GM18868 (cell line): ENCODE measurements around the gene VWA3A.
"Not testable (repeated sequence)": the region's sequence is repeated elsewhere in the genome, so short reads cannot be mapped to it uniquely, and the experiment has no call there.

Experiments used
- ATAC-seq: cut with Tn5 transposase; IDR thresholded peaks from one replicate; pipeline ENCODE4 v1.9.1; 2021; ENCODE audit warnings: mild to moderate bottlenecking, moderate library complexity; ENCODE audit not compliant: unreplicated experiment

VWA3A gene

GRCh38 chr16:22092143-22092933 is at the start of gene VWA3A:
Gene VWA3A, plus strand, starts transcription at chr16:22092541. Its CDS starts 97 bp downstream, at chr16:22092638.
- ATAC-seq: no peak

- ATAC-seq: not testable (repeated sequence)
These were observed 48.5 kb upstream of the VWA3A start for GRCh38 chr16:22043882-22044281.

DNA sequence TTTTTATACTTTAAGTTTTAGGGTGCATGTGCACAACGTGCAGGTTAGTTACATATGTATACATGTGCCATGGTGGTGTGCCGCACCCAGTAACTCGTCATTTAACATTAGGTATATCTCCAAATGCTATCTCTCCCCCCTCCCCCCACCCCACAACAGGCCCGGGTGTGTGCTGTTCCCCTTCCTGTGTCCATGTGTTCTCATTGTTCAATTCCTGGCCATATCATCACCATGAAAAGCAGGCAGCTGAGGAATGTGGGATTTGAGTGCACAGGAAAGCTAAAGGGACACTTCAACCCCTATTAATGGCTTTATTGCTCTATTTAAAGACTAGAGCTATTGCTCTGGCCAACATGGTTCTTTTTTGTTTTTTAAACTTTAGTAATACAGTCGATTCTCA is 46.5 kb upstream of the VWA3A start:
- not testable (repeated sequence) for ATAC-seq

DNA sequence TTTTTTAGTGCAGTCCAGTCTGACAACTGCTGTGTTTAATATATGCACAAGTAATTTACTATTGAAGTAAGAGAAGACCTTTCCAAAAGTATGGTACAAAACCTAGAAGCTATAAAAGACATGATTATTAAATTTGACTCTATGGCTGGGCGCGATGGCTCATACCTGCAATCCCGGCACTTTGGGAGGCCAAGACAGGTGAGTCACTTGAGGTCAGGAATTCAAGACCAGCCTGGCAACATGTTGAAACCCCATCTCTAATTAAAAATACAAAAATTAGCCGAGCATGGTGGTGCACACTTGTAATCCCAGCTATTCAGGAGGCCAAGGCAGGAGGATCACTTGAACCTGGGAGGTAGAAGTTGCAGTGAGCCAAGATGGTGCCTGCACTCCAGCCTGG is 41.4 kb upstream of the VWA3A start:
- no peak for ATAC-seq

DNA sequence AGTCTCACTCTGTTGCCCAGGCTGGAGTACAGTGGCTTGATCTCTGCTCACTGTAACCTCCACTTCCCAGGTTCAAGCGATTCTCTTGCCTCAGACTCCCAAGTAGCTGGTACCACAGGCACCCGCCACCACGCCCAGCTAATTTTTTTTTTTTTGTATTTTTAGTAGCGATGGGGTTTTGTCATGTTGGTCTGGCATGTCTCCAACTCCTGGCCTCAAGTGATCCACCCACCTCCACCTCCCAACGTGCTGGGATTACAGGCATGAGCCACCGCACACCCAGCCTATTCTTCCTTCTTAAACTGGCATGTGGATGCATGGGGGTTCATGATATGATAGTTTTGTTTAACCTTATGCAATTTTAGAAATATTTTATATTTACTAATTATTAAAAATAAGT is 39.4 kb upstream of the VWA3A start:
- no peak for ATAC-seq

GRCh38 chr16:22053921-22054341 is 38.4 kb upstream of the VWA3A start:
- ATAC-seq: no peak

DNA sequence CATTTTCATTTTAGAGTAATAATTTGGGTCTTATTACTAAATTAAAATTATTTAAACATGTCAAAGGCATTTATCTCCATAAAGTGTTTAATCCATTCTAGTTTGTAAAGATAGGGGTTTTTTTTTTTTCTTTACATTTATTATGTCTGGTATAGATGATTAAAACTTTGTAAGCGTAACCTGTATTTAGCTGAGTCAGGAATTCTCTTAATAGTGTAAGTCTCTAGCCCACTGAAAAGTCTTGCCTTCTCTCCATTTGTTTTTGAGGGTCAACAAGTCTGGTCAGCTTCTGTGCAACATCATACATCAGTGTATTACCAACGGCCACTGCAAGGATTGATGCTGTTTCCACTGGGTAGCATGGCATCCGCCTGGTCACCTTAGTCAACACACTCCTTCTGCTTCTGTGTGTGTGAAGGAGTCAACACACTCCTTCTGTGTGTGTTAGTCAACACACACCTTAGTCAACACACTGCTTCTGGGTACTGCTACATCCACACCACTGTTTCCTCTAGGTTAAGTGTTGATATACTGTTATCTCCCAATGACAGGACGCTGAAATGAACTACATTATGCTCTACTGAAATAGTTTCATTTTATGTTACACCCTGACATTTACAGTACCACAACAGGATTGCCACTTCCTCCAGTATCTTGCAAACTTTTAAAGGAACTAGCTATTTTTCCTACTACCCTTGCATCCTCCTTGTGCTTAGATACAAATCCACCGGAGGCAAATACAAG is 37.3 kb upstream of the VWA3A start:
- ATAC-seq: no peak

DNA sequence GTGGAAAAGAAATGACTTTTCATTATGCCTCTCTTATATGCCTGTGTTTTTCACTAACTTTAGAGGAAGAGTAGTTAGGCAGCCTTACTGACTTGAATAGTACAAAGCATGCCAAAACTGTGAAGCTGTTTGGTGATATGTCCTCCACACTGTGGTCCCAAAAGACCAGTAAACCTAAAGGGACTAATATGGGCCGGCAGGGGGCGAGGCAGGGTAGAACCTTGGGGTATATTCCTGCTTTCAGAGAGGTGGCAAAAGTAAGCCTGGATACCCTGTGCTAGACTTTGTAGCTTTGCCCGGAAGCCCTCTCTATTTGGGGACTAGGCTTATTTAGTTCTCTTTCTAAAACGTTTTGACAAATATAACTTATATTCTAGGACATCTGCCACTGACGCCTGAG is 36.5 kb upstream of the VWA3A start:
- no peak for ATAC-seq

- no peak for ATAC-seq
These were observed 28.4 kb upstream of the VWA3A start for GRCh38 chr16:22063888-22064467.

- no peak for ATAC-seq
These were observed 27.1 kb upstream of the VWA3A start for GRCh38 chr16:22065252-22065651.

GRCh38 chr16:22070361-22071330 is 21.7 kb upstream of the VWA3A start:
- ATAC-seq: no peak

DNA sequence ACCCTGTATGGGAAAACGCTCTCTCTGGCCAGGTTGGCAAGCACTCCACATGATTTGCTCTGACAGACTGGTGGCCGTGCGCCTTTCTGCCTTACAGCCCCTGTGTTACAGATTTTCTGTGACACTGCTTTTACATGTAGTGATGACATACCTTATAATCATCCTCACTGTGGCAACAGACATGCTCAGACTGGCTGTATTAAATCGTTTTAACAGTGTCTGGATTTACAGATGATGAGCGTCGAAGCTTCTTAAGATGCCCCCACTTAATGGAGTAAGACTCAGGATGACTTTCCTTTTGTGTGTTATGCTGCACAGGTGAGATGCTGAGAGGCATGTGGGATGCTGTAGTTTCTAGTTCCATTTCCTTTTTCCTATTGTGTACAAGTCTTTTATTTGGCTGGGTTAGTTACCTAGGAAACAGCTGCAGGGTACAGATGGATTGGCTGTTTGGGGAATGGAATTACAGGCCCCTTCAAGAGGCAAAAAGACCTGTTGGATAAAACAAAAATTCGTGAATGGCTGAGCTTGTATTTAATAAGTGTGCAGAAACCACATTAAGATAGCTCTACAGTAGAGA is 20.9 kb upstream of the VWA3A start:
- no peak for ATAC-seq

- no peak for ATAC-seq
These were observed 19.0 kb upstream of the VWA3A start for GRCh38 chr16:22073350-22073749.

DNA sequence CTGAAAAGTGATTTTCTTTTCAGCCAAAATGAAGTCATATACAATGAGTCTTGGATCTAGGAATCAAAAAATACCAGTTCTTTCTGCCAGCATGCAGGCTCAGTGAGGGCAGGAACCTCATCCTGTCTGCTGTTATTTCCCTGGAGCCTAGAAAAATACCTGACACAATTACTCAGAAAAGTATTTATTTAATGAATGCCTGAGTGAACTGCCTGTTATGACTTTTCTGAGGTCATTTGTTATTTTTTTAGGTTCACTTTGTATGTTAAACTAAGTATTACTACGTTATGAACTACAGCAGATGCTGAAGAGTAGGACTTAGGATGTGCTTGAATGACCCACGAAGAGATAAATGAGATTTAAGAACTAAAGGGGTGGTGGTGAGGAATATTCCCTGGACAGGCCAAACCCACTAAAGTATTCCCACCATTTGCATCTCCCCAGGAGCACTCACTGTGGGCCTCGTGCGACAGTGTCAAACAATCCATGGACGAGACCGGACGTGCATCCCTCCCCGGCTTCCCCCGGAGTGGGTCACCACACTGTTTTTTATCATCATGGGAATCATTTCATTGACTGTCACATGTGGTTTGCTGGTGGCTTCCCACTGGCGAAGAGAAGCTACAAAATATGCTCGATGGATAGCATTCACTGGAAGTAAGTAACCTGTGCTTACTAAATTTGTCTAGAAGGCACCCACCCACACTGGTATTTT is 17.1 kb upstream of the VWA3A start:
- no peak for ATAC-seq

DNA sequence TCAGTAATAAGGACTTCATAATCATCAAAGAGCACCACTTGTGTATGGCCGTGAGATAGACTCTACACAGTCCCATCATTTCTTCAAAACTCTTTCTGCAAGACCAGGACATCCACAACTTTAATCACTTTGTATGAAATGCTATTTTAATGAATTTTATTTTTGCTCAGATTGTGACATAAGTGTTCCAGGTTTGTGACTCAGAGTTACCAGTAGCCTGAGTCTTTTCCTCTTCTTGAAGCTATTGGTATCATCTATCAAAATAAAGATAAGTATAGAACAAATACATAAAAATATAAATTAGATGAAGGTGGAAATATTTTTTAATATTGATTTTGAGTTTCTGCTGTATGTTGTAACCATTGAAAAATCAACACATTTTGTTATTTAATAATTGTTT is 16.6 kb upstream of the VWA3A start:
- no peak for ATAC-seq

- ATAC-seq: no peak
These were observed 14.5 kb upstream of the VWA3A start for GRCh38 chr16:22077700-22078313.

DNA sequence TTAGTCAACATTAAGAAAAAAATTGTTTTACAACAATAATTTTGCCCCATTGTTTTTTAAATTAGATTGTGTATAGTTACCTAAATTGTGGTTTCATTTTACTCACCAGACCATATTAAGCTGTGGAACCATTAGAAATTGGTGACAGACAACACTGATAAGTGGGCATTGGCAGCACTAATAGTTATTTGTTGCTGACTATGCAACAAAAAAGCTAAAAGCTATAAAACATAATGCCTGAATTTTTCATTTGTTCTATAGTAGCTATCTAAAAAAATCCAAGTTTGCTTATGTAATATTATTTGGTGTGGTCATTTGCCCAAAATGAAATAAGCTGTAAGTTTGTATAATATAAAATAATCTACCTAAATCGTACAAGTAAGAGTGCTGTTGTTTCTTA is 13.7 kb upstream of the VWA3A start:
- no peak for ATAC-seq

- no peak for ATAC-seq
These were observed 11.3 kb upstream of the VWA3A start for GRCh38 chr16:22081050-22081449.

DNA sequence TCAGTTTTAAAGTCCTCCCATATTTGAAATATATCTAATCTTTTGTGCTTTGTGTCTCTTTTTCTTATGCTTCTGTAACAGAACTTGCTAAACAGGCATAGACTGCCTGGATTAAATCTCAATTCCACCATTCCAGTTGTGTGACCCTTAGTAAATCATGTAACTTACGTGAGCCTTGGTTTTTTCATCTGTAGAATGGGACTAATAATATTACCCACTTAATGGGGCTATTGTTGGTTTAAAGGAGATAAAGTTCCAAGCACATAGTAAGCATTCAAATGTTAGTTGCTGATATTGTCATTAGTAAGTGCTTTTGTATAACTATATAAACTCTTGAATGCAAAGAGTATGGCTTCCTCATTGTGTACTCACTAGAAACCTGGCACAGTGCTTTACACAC is 5.9 kb upstream of the VWA3A start:
- no peak for ATAC-seq
